GM04504 (cell line): ENCODE data around the gene HNF1B.
A peak's percentile ranks its signal among the peaks of the same experiment; 100 is the strongest.
"Not testable (repeated sequence)": the region's sequence is repeated elsewhere in the genome, so short reads cannot be mapped to it uniquely, and the experiment has no call there.

Source experiments
- DNase-seq: peaks from one replicate; pipeline ENCODE4 v3.0.0-alpha.2; 2012; ENCODE audit warnings: low read depth

Gene HNF1B

DNA sequence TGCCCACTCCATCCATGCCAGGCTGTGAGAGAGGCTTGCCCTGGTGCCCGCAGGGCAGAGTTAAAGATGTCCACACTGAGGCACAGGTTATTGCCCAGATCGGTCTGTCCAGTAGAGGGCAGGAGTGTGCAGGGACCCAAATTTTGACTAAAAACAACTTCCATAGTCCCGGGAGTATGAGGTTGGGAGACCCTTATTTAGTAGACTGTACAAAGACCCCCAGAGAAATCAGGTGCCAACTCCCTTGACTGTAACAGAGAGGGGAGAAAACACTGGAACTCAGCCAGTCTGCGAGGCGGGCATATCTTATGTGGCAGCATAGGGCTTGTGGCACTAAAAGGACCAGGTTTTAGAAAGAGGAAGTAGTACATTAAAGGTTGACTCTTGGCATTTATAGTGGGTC lies 43.4 kb downstream of the HNF1B start:
- DNase-seq, result no peak

GRCh38 chr17:37700881-37701280 lies 44.0 kb downstream of the HNF1B start:
- DNase-seq, result no peak

- no peak for DNase-seq
Measured at GRCh38 chr17:37699285-37699973, 45.4 kb downstream of the HNF1B start.

- DNase-seq, result no peak
Measured at GRCh38 chr17:37698911-37699255, 46.0 kb downstream of the HNF1B start.

GRCh38 chr17:37698132-37698910 lies 46.5 kb downstream of the HNF1B start:
- no peak for DNase-seq

GRCh38 chr17:37697381-37697780 lies 47.5 kb downstream of the HNF1B start:
- DNase-seq, result no peak

DNA sequence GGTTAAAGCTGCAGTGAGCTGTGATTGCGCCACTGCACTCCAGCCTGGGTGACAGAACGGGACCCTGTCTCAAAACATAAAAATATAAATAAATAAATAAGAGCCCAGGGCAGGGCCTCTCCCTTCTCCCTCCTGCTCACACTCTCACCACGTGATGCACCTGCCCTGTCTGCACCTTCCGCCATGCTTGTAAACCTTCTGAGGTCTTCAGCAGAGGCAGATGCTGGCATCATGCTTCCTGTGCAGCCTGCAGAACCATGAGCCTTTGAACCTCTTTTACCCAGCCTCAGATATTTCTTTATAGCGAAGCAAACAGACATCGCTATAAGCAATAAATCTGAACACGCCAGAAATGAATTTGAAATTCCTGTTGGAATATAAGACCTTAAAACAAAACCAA lies 48.5 kb downstream of the HNF1B start:
- no peak for DNase-seq

- no peak for DNase-seq
Measured at GRCh38 chr17:37695726-37696125, 49.1 kb downstream of the HNF1B start.

DNA sequence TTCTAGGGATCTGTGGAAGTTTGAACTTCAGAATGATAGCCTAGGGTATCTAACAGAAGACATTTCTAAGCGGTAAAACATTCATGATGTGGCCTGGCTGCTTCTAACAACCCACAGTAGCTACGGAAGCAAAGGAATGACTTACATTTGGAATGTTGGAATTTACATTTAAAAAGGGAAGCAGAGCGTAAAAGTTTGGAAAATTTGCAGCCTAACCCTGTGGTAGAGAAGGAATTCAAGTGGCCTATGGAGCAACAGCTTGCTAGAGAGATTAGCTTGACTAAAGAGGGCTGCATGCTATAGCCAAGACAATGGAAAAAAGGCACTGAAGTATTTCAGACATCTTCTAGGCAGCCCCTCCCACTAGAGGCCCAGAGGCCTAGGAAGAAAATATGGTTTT lies 50.1 kb downstream of the HNF1B start:
- no peak for DNase-seq

DNA sequence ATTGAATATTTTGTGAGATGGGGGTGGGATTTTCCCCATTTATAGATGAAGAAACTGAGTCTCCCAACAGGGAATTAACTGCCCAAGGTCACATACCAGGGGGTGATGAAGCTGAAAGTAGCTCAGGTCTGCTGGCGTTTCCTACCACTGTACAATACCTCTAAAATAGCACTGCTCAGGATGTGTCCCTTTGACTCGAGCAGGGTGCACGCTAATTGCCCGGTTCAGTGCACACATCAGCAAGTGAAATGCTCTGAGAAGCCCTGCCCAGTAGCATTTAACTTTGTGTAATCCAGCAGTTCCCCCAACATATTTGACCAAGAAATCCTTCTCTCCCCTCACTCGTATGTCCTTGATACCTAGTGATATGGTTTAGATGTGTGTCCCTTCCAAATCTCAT lies 51.5 kb downstream of the HNF1B start:
- no peak for DNase-seq

DNA sequence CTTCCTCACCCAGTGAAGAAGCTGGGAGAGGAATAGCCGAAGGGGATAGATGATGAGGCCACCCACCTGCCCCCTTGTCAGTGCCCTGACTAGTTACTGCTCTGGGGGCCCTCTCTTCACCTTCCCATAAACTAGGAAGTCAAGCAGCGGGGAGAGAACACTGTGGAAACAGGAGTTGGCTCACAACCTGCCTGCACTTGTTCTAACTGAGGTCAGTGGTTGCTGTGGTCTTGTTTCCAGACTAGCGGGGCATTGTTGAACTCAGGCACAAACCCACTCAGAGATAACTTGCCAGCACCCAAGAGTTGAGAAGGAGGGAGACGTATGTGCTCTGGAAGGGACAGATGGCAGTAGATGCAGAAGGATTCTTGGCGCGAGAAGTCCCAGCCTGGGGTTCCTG lies 53.1 kb downstream of the HNF1B start:
- no peak for DNase-seq

DNA sequence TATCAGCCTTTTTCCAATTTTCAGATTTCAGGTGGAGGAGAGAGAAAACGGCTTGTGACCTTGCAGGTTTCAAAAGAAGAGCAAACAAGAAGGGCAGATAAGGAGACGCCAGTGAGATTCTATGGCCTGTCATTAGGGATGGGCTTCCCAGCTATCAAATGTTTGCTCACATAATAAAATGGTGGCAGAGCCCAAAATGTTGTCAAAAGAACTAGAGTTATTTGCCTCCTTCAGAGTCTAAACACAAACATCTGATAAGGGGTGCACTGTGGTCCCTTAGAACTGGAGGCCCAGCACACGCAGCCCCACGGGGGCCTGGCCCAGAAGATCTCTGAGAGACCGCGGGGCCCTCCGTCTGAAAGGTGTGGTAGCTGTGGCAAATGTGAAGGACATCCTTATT lies 55.5 kb downstream of the HNF1B start:
- DNase-seq, result no peak

DNA sequence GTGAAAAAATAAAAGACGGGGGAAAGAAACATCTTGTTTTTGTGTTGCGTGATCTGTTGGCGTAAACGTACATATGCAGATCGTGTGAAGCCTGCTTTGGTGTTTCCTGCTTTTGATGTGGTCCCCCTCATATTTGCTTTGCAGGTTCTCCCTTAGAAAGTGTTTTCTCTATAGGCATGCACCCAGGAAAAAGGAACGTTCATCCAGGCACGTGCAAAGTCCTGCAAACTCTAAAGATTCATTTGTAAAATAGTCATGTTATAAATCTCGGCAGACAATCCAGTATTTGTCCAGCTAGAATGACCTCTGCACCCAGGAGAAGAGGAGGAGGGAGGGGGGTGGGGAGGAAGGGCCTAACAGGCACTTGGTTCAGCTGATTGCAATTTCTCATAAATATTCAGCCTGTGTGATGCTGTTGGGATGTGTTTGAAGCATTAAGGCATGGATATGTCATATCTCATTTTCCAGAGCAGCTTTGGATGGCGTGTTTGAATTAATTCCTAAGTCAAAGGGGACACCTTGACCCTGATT lies 61.3 kb downstream of the HNF1B start:
- no peak for DNase-seq

DNA sequence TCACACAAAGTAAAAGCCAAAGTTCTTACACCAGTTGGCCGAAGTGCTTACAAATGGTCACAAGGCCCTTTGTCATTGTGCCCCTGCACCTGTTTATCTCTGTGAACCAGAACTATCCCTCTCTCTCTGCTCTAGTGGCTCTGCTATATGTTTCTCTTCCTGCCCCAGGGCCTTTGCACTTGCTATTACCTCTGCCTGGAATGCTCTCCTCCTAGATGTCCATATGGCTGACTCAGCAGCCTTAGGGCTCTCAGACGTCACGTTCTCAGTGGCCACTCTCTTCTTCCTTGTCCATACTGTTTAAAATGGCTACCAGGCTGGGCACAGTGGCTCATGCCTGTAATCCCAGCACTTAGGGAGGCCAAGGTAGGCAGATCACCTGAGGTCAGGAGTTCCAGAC lies 62.9 kb downstream of the HNF1B start:
- no peak for DNase-seq

GRCh38 chr17:37679995-37680394 lies 64.9 kb downstream of the HNF1B start:
- DNase-seq, result not testable (repeated sequence)

GRCh38 chr17:37678036-37678435 lies 66.8 kb downstream of the HNF1B start:
- no peak for DNase-seq

GRCh38 chr17:37677021-37677420 lies 67.8 kb downstream of the HNF1B start:
- no peak for DNase-seq

- no peak for DNase-seq
Measured at GRCh38 chr17:37676115-37676925, 68.5 kb downstream of the HNF1B start.

GRCh38 chr17:37674511-37674910 lies 70.3 kb downstream of the HNF1B start:
- DNase-seq, result no peak

- no peak for DNase-seq
Measured at GRCh38 chr17:37673386-37673785, 71.5 kb downstream of the HNF1B start.

DNA sequence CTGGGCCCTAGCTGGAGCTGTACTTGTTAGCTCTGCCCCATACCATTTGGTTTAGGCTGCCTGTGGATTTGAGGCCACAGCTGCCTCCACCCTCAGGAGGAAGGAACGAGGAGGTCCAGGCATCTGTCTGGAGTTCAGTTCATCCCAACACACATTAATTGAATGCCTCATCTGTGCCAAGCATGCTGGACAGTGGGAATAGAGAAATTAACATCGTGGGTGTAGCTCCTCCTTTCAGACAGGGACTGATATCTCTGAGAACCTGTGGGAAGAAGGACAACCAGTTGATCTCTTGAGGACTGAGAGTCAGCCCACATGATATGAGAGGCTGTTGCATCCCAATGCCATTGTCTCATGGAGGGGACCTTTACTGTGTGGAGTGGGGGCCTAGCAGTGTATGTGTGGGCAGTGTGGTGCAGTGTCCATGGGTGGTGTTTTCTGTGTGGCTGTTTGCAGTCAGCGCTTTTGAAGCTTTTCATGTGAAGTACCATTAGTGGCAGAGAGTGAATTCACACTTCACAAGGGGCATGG lies 72.2 kb downstream of the HNF1B start:
- DNase-seq, result peak; percentile 17

DNA sequence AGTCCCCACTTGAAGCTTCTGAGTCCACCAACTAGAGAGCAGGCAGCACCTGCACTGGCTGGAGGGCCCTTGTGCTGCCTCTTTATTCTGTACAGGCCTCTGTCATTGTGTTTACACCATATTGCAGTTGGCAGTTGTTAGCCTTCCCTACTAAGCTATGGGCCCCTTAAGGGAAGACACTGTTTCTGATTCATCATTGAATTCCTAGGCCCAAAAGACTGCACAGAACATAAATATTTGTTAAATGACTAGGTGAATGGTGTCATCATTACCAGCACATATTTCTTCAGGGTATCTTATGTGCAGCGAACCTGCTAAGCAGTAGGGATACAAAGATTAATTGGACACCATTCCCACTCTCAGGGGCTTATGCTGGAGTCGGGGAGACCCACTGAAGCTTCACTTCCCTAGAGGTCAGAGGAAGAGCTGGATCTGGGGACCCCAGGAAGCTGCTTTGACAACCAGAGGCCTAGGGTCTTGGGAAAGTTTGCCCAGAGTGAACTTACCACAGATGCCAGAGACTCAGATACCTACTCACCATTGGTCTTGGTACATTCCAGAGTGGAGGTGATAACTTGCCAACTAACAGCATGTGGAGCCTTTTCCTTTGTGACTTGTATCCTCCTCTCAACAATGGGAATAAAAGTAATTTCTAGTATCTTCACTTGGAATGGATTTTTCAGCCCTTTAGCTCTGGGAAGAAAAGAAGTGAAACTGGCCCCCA lies 72.9 kb downstream of the HNF1B start:
- DNase-seq, result peak; percentile 79
